WTC11 (cell line): ENCODE measurements around the gene NTN1.

ENCODE experiments used
- ATF1 ChIP-seq: sonication (generic); formaldehyde crosslinking; IDR thresholded peaks from 2 replicates; pipeline ENCODE4 v1.8.1; 2023; ENCODE audit warnings: mild to moderate bottlenecking, moderate library complexity, missing genetic modification reagents
- CREM ChIP-seq: sonication (generic); formaldehyde crosslinking; IDR thresholded peaks from 2 replicates; pipeline ENCODE4 v1.8.1; 2022; ENCODE audit warnings: mild to moderate bottlenecking, missing genetic modification reagents, moderate library complexity
- FOXJ3 ChIP-seq: sonication (generic); formaldehyde crosslinking; IDR thresholded peaks from 2 replicates; pipeline ENCODE4 v1.9.0; 2021; ENCODE audit warnings: missing genetic modification reagents, mild to moderate bottlenecking, borderline replicate concordance
- GABPB1 ChIP-seq: sonication (generic); formaldehyde crosslinking; IDR thresholded peaks from 2 replicates; pipeline ENCODE4 v1.8.1; 2023; ENCODE audit warnings: mild to moderate bottlenecking, missing genetic modification reagents
- NFE2L1 ChIP-seq: sonication (generic); formaldehyde crosslinking; IDR thresholded peaks from 2 replicates; pipeline ENCODE4 v1.8.1; 2023; ENCODE audit warnings: missing genetic modification reagents
- RELA ChIP-seq: sonication (generic); formaldehyde crosslinking; IDR thresholded peaks from 2 replicates; pipeline ENCODE4 v1.8.1; 2022; ENCODE audit warnings: missing genetic modification reagents, mild to moderate bottlenecking, borderline replicate concordance
- ZNF121 ChIP-seq: sonication (generic); formaldehyde crosslinking; IDR thresholded peaks from 2 replicates; pipeline ENCODE4 v1.8.0; 2023; ENCODE audit warnings: missing genetic modification reagents
- TF ChIP-seq, protein P1 (sequence below): fragments of 200-600 bp; IDR thresholded peaks from 2 replicates; pipeline ENCODE4 v1.8.0; 2022; ENCODE audit warnings: antibody characterized with exemption
- TF ChIP-seq, protein P2 (sequence below): sonication (generic); formaldehyde crosslinking; IDR thresholded peaks from 2 replicates; pipeline ENCODE4 v1.8.0; 2022; ENCODE audit warnings: mild to moderate bottlenecking, missing genetic modification reagents
- TF ChIP-seq, protein P3 (sequence below): sonication (generic); formaldehyde crosslinking; IDR thresholded peaks from 2 replicates; pipeline ENCODE4 v1.8.1; 2023; ENCODE audit warnings: mild to moderate bottlenecking, moderate library complexity, missing genetic modification reagents

DNA sequence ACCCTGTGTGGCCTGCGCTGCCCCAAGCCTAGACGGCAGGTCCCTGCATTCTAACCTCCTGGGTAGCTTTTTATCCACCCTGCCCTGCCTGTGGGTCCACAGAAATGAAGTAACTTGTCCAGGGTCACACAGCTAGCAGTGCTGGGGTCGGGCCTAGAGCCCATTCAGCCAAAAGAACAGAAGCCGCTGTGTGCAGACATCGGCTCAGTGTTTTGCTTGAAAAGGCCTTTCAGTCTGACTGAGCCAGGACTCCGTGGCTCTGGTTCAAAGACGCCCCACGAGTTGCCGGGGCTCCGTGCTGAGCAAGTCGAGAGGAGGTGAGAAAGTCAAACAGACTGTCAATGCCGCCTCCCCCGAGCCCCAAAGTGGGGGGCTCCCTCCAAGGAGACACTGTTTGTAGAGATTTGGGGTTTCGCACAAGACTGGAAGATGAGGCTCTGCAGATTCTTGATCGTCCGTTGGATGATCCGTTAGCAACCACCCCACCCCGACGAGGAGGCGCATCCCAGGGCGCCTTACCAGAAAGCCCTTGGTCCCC, 226.2 kb downstream of the NTN1 start:
- TF ChIP-seq, protein P1, sequence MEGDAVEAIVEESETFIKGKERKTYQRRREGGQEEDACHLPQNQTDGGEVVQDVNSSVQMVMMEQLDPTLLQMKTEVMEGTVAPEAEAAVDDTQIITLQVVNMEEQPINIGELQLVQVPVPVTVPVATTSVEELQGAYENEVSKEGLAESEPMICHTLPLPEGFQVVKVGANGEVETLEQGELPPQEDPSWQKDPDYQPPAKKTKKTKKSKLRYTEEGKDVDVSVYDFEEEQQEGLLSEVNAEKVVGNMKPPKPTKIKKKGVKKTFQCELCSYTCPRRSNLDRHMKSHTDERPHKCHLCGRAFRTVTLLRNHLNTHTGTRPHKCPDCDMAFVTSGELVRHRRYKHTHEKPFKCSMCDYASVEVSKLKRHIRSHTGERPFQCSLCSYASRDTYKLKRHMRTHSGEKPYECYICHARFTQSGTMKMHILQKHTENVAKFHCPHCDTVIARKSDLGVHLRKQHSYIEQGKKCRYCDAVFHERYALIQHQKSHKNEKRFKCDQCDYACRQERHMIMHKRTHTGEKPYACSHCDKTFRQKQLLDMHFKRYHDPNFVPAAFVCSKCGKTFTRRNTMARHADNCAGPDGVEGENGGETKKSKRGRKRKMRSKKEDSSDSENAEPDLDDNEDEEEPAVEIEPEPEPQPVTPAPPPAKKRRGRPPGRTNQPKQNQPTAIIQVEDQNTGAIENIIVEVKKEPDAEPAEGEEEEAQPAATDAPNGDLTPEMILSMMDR: no peak
- TF ChIP-seq CREM (CRISPR knock-in tag): no peak
- TF ChIP-seq, protein P2, sequence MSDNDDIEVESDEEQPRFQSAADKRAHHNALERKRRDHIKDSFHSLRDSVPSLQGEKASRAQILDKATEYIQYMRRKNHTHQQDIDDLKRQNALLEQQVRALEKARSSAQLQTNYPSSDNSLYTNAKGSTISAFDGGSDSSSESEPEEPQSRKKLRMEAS: no peak
- no peak for TF ChIP-seq NFE2L1
- TF ChIP-seq FOXJ3 (CRISPR knock-in tag): no peak
- TF ChIP-seq, protein P3, sequence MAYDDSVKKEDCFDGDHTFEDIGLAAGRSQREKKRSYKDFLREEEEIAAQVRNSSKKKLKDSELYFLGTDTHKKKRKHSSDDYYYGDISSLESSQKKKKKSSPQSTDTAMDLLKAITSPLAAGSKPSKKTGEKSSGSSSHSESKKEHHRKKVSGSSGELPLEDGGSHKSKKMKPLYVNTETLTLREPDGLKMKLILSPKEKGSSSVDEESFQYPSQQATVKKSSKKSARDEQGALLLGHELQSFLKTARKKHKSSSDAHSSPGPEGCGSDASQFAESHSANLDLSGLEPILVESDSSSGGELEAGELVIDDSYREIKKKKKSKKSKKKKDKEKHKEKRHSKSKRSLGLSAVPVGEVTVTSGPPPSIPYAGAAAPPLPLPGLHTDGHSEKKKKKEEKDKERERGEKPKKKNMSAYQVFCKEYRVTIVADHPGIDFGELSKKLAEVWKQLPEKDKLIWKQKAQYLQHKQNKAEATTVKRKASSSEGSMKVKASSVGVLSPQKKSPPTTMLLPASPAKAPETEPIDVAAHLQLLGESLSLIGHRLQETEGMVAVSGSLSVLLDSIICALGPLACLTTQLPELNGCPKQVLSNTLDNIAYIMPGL: no peak
- TF ChIP-seq GABPB1 (CRISPR knock-in tag): no peak
- TF ChIP-seq RELA (CRISPR knock-in tag): no peak
- TF ChIP-seq ATF1 (CRISPR knock-in tag): no peak
- TF ChIP-seq ZNF121 (CRISPR knock-in tag): no peak
